Transverse colon (tissue), 4 donors: ENCODE measurements around the gene PLPP3. TPM values are rescaled to one million over a fixed set of nuclear protein-coding genes. Genes with fewer than 3 reads are reported as not detected.

Source experiments
- DNase-seq: peaks from one replicate; pipeline ENCODE4 v3.0.0-alpha.2; 2019
- H3K27ac ChIP-seq, 4 donors: fragments of 200-600 bp; sonication (generic); 2 replicates each; pipeline ENCODE4 v1.5.1; 2016 to 2018; ENCODE audit warnings: inconsistent platforms in 4 of 4
- H3K27me3 ChIP-seq: fragments of 200-600 bp; sonication (generic); 2 replicates; pipeline ENCODE4 v1.5.1; 2017; ENCODE audit warnings: inconsistent platforms
- H3K36me3 ChIP-seq, 4 donors: fragments of 200-600 bp; sonication (generic); 2 replicates each; pipeline ENCODE4 v1.5.1; 2017 to 2019; ENCODE audit warnings: inconsistent platforms in 4 of 4
- H3K4me1 ChIP-seq, 4 donors: fragments of 200-600 bp; sonication (generic); 2 replicates each; pipeline ENCODE4 v1.5.1; 2017 to 2020; ENCODE audit warnings: inconsistent platforms in 4 of 4
- H3K4me3 ChIP-seq, 4 donors: fragments of 200-600 bp; sonication (generic); 1 replicate in 1 of 4; 2 replicates in 3 of 4; pipeline versions ENCODE4 v1.5.1 to v1.6.1; 2017 to 2019; ENCODE audit warnings: inconsistent platforms in 4 of 4
- H3K9me3 ChIP-seq, 2 donors: fragments of 200-600 bp; sonication (generic); 2 replicates each; pipeline ENCODE4 v1.5.1; 2017 to 2019; ENCODE audit warnings: inconsistent platforms in 2 of 2
- CTCF ChIP-seq, 5 experiments: fragments of 200-600 bp in 3 of 5; fragments of 450-650 bp in 2 of 5; sonication (generic) in 3 of 5; IDR thresholded peaks; 1 replicate in 2 of 5; 2 replicates in 3 of 5; pipeline ENCODE4 v1.5.1; 2016 to 2017; ENCODE audit warnings: antibody characterized with exemption in 5 of 5, inconsistent platforms in 3 of 5, mild to moderate bottlenecking in 2 of 5, moderate library complexity in 1 of 5
- EP300 ChIP-seq: sonication (generic); formaldehyde crosslinking; IDR thresholded peaks from one replicate; pipeline ENCODE4 v1.6.1; 2017; ENCODE audit warnings: antibody characterized with exemption, low read depth
- POLR2A ChIP-seq: fragments of 450-650 bp; IDR thresholded peaks from one replicate; pipeline ENCODE4 v1.6.1; 2016; ENCODE audit warnings: antibody characterized with exemption, mild to moderate bottlenecking, moderate library complexity
- POLR2AphosphoS5 ChIP-seq, 3 donors: sonication (generic); formaldehyde crosslinking; IDR thresholded peaks; one replicate each; pipeline ENCODE4 v1.6.1; 2016; ENCODE audit warnings: antibody characterized with exemption in 3 of 3
- WGBS, 2 donors: methylation state at CpG; one replicate each; pipeline ENCODE4 v1.1.5; 2018; ENCODE audit warnings: low coverage in 1 of 2; 5-methylcytosine and 5-hydroxymethylcytosine counted together
- in situ Hi-C, 4 donors: fragments of 200-750 bp; cut with MboI; loops; one replicate each; pipeline versions ENCODE4 v1.15.0 to v1.15.1; 2017; ENCODE audit warnings: low sequenced_read_pairs in 3 of 4, low pct_ligation_motif_present in 1 of 4, low pct_unique_long_range_greater_than_20kb in 1 of 4
- intact Hi-C: fragments of 100-400 bp; cut with DNase I; formaldehyde crosslinking; loops from one replicate; pipeline ENCODE4 v1.15.1; 2023; ENCODE audit warnings: low total_unique reads
- total RNA-seq, 4 donors: library from RNA; depleted of rRNA; stranded (reverse); fragments of >200 nt; gene quantifications; one replicate each; pipeline ENCODE4 v1.1.0, GENCODE V29; 2016

The PLPP3 gene
- total RNA-seq, 4 donors from 2014 or later = 51.2 to 75.1 (median 63.3) TPM

- no peak for TF ChIP-seq POLR2A
- no peak for TF ChIP-seq CTCF (IDR thresholded peaks at IDR 0.05)
- no peak for TF ChIP-seq POLR2AphosphoS5 (IDR thresholded peaks at IDR 0.05)
- TF ChIP-seq EP300 = no peak
- intact Hi-C loops (no loop called here), in situ Hi-C loops (no loop called here)
- Histone ChIP-seq H3K27ac (no peak overlapping the region), H3K27me3 (no peaks in the 10 kb centered on the region), H3K4me1 (peaks cover 4 to 29% (median 12%) of the 10 kb centered on the region in 4 donors), H3K9me3 (no peaks in the 10 kb centered on the region), H3K4me3 (no peak overlapping the region), H3K36me3 (no peaks in the 10 kb centered on the region)
- no peak for DNase-seq
- 37 to 63% methylated on average over 4 to 9 of the region's 9 CpGs for WGBS, 2 donors
These were observed 13.2 kb downstream of the PLPP3 start for GRCh38 chr1:56566061-56566744.

- peaks cover 4 to 22% (median 9%) of the 10 kb centered on the region in 4 donors for H3K4me1 ChIP-seq
- H3K27me3 ChIP-seq = no peaks in the 10 kb centered on the region
- no peak overlapping the region for H3K4me3 ChIP-seq
- peak overlapping the region in 1 of 4 donors; percentile 1 for H3K27ac ChIP-seq
- WGBS, 2 donors = 68 to 100% methylated on average over 2 of the region's 2 CpGs
- TF ChIP-seq POLR2A = no peak
- H3K9me3 ChIP-seq = no peaks in the 10 kb centered on the region
- intact Hi-C loops (no loop called here), in situ Hi-C loops (no loop called here)
- no peak for DNase-seq
- no peaks in the 10 kb centered on the region for H3K36me3 ChIP-seq
These were observed 14.7 kb downstream of the PLPP3 start for GRCh38 chr1:56564615-56565014.

GRCh38 chr1:56563568-56563967 lies 15.8 kb downstream of the PLPP3 start:
- in situ Hi-C loops (no loop called here), intact Hi-C loops (no loop called here)
- Histone ChIP-seq H3K9me3 (no peaks in the 10 kb centered on the region), H3K27ac (no peak overlapping the region), H3K27me3 (no peaks in the 10 kb centered on the region), H3K36me3 (no peaks in the 10 kb centered on the region), H3K4me3 (no peak overlapping the region), H3K4me1 (peaks cover 4 to 22% (median 9%) of the 10 kb centered on the region in 4 donors)
- no peak for DNase-seq
- TF ChIP-seq EP300 = no peak
- TF ChIP-seq CTCF (IDR thresholded peaks at IDR 0.05) = no peak
- TF ChIP-seq POLR2A = no peak
- TF ChIP-seq POLR2AphosphoS5 (IDR thresholded peaks at IDR 0.05) = no peak
- WGBS, 2 donors = 80 to 85% methylated on average over 3 of the region's 3 CpGs

GRCh38 chr1:56562891-56563452 lies 16.4 kb downstream of the PLPP3 start:
- H3K36me3 ChIP-seq = no peaks in the 10 kb centered on the region
- no peaks in the 10 kb centered on the region for H3K27me3 ChIP-seq
- in situ Hi-C loops (no loop called here), intact Hi-C loops (no loop called here)
- H3K4me1 ChIP-seq = peaks cover 4 to 22% (median 9%) of the 10 kb centered on the region in 4 donors
- H3K4me3 ChIP-seq = no peak overlapping the region
- TF ChIP-seq CTCF (IDR thresholded peaks at IDR 0.05) = no peak
- TF ChIP-seq POLR2AphosphoS5 (IDR thresholded peaks at IDR 0.05) = no peak
- TF ChIP-seq POLR2A = no peak
- no peak for TF ChIP-seq EP300
- DNase-seq = no peak
- H3K27ac ChIP-seq = no peak overlapping the region
- no peaks in the 10 kb centered on the region for H3K9me3 ChIP-seq
- WGBS, 2 donors = 85 to 100% methylated on average over 2 of the region's 2 CpGs
